Measurements from ENCODE around the gene ZDHHC8. TPM values are rescaled to one million over a fixed set of nuclear protein-coding genes. Genes with fewer than 3 reads are reported as not detected.

Gene ZDHHC8
- total RNA-seq, 1 donor from 2014 or later, result 64.9 TPM

GRCh38 chr22:20094197-20094807 is 37.3 kb upstream of the ZDHHC8 start:
- intact Hi-C loops (cut with micrococcal nuclease), result no loop called here

- intact Hi-C loops (cut with micrococcal nuclease), result no loop called here
These were observed 36.1 kb upstream of the ZDHHC8 start for GRCh38 chr22:20095521-20095920.

GRCh38 chr22:20096574-20097420 is 34.8 kb upstream of the ZDHHC8 start:
- intact Hi-C loops (cut with micrococcal nuclease), result no loop called here

GRCh38 chr22:20099099-20099711 is 32.4 kb upstream of the ZDHHC8 start:
- intact Hi-C loops (cut with micrococcal nuclease), result no loop called here

GRCh38 chr22:20101638-20102037 is 30.0 kb upstream of the ZDHHC8 start:
- intact Hi-C loops (cut with micrococcal nuclease), result no loop called here

GRCh38 chr22:20102203-20102780 is 29.3 kb upstream of the ZDHHC8 start:
- intact Hi-C loops (cut with micrococcal nuclease), result no loop called here

- intact Hi-C loops (cut with micrococcal nuclease), result no loop called here
These were observed 26.0 kb upstream of the ZDHHC8 start for GRCh38 chr22:20105456-20106204.

GRCh38 chr22:20106205-20106848 is 25.3 kb upstream of the ZDHHC8 start:
- intact Hi-C loops (cut with micrococcal nuclease), result no loop called here

- intact Hi-C loops (cut with micrococcal nuclease), result no loop called here
These were observed 24.8 kb upstream of the ZDHHC8 start for GRCh38 chr22:20106849-20107237.

- intact Hi-C loops (cut with micrococcal nuclease), result no loop called here
These were observed 24.1 kb upstream of the ZDHHC8 start for GRCh38 chr22:20107471-20107901.

GRCh38 chr22:20107951-20108756 is 23.4 kb upstream of the ZDHHC8 start:
- intact Hi-C loops (cut with micrococcal nuclease), result no loop called here

GRCh38 chr22:20108757-20109230 is 22.8 kb upstream of the ZDHHC8 start:
- intact Hi-C loops (cut with micrococcal nuclease), result no loop called here

GRCh38 chr22:20109411-20110358 is 21.9 kb upstream of the ZDHHC8 start:
- intact Hi-C loops (cut with micrococcal nuclease), result loop anchor here (10.0 kb wide), 1 partner anchor 255 kb away; the partner anchor contains the start of genes GNB1L and RTL10

GRCh38 chr22:20110359-20110985 is 21.1 kb upstream of the ZDHHC8 start:
- intact Hi-C loops (cut with micrococcal nuclease), result loop anchor here (10.0 kb wide), 1 partner anchor 256 kb away; the partner anchor contains the start of genes GNB1L and RTL10

- intact Hi-C loops (cut with micrococcal nuclease), result loop anchor here (10.0 kb wide), 1 partner anchor 256 kb away; the partner anchor contains the start of genes GNB1L and RTL10
These were observed 20.4 kb upstream of the ZDHHC8 start for GRCh38 chr22:20111045-20111688.

GRCh38 chr22:20111689-20112622 is 19.6 kb upstream of the ZDHHC8 start:
- intact Hi-C loops (cut with micrococcal nuclease), result loop anchor here (10.0 kb wide), 1 partner anchor 257 kb away; the partner anchor contains the start of genes GNB1L and RTL10

All from T-helper 2 cell treated with Interferon-gamma antibody and Interleukin-4, amounts not matched to agents 100 ng/mL and 5 ng/mL, for 36 hours (primary cell).